ENCODE data around the gene UGT1A5.

UGT1A5 gene

DNA sequence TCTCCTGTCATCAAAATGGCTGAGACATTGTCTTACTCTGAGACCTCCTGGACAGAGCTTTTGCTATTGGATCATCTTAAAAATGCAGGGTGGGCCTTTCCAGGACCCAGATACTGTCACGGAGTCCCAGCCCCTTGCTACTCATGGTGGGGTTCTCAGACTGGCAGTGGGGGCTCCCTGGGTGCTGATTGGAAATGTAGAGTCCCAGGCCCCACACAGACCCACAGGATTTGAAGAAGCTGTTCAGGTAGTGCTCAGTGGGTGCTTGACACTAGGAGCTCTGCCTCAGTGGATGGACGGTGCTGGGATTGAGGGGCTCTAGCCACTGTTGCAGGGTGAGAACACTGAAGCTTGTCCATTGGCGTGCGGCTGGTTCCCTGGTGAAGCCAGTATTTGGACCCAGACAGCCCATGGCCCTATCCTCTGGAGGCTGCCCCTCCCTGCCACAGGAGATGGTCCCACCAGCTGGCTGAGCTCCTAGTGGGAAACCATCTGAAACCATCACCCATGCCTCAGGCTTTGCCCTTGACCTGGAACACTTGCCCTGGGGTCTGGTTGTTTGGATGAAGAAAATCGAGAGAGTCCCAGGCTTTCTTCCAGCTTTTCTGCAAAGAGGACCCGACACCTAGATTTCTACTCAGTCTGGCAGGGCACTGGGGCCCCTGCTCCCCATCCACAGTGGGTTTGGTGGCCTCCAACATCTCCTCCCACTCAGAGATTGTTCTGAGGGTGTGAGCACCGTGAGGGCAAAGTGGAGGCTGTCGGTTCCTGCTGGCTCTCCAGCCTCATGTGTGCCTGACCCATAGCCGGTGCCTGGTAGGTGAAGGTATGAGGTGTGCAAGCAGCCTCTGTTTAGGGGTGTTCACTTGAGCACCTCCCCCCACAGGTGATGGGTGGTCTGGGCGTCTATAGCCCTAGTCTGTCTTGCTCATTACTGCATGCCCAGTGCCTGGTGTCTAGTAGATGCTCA, 95.5 kb downstream of the UGT1A5 start:
- no peak for DNase-seq (ENCODE audit: low read depth in 2 of 2)

DNA sequence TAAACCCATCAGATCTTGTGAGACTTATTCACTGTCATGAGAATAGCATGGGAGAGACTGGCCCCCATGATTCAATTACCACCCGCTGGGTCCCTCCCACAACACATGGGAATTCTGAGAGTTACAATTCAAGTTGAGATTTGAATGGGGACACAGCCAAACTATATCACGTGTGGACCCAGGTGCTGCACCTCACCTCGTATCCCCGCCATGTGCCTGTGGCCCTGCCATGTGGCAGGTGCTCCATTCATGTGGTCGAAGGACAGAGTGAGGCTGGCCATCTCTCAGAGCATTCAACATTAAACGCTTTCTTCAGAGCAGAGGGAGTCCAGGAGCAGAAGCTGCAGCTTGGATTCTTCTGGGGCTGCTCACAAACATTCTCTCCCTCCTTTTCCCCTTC, 97.7 kb downstream of the UGT1A5 start:
- no peak for DNase-seq (ENCODE audit: low read depth in 2 of 2)

DNA sequence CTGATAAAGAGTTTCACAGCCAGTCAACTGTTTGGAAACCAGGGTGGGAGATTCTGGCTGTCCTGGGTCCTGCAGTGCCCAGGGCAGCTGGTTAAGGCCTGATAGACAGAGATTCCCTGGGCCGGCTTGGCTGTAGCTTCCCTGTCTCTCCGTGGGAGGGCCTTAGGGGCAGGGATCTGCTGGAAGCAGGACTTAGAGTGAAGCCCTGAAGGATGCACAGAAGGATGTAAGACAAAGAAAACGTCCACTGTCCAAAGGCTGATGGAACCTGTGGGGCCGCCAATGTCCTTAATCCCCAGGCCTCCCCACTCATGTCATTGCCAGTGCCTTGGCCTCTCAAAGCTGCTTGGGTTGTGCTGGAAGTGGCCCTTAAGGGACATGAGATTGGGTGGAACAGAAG, 98.4 kb downstream of the UGT1A5 start:
- no peak for DNase-seq (ENCODE audit: low read depth in 2 of 2)

DNA sequence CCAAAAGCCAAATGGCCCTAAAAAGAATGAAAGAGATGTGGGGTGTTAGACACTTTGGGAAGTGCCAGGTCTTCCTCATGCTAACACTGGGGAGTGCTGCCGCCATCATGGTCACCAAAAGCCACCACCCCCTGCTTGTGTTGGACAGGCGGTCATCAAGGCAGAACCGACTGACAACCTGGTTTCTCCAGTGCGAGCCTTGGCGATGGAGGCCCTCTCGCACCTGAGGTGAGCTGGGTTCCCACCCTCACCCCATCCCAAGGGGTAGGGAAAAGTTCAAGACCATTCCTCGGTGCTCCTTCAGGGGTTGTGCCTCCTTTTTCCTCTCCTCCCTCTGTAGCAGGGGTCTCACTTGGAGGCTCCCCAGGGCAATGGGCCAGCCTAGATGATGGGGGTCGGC, 99.0 kb downstream of the UGT1A5 start:
- DNase-seq (ENCODE audit: low read depth in 2 of 2) = no peak

DNA sequence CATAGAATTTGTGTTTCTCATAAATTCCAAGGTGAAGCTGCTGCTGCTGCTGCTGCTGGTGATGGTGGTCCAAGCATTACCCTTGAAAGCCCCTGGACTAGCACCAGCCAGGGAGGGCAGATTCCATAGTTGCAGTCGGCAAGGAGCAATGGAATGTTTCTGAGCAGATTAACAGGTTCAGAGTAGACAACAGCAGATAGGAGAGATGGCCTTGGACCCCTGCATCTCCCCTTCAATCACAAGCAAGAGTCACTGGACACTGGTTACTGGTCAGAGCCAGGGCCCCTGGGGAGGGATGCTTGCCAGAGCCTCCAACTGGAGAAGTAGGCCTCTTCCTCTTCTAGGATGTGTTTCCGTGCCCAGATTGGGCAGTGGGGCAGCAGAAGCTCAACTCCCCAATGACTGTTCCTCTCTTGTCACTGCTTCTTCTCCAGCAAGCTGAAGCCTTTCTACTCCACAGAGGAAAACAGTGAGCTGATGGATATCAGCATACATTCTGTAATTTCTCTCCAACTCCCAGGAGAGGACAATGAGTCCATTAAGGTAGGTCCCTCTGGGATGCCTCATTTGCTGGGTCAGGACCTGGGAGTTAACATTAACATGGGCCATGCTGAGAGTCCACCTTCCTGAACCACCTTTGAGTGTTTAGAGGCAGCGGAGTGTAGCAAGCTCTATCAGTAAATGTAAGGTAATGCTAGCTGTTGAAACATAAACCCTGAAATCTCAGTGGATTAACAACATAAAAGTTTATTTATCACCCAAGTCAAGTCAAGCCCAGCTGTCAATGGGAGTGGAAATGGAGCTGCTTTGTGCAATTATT, 100.7 kb downstream of the UGT1A5 start:
- no peak for DNase-seq (ENCODE audit: low read depth in 2 of 2)

DNA sequence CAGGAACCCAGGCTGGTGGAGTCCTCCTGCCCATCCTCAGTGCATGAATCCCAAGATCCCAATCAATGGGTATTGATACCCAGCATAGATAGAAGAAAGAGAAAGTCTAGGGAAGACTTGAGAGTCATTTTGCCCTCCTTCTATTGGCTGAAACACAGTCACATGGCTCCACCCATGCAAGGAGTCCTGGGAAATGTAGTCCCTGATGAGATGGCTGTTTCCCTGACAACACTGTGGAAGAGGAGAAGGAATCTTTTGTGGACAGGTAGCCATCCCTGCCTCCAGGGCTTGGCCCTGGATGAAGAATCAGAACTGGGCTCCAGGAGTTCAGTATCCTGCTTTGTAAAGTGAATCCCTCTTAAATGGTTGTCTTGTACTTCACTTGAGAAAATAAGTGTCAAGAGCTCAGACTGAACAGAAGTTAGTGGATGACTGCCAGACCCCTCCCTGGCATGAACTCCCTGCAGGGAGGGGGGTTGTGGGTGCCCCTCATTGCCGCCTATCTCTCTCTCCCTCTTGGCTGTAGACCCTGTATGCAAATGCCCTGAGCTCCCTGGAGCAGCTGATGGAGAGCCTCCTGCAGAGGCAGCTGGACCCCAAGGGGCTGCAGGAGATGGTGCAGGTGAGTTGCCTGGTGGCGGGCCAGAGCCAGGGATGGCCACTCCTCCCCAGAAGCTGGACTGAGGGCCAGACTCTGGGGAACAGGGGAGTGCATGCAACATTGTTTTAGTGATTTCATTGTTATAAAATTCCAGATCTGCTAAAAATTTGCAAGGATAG, 101.5 kb downstream of the UGT1A5 start:
- DNase-seq (ENCODE audit: low read depth in 2 of 2) = no peak

DNA sequence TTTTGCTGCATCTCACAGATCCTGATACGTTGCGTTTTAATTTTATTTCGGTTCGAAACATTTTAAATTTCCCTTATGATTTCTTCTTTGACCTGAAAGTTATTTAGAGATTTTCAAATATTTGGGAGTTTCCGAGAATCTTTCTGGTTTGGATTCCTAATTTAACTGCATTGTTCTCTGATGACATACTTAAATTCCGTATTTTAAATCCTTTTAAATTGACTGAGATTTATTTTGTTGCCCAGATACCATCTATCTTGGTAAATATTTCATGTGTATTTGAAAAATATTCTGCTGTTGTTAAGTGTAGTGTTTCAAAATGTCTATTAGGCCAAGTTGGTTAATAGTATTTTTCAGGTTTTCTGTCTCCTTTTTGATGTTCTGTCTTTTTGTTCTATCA, 103.2 kb downstream of the UGT1A5 start:
- DNase-seq (ENCODE audit: low read depth in 2 of 2) = no peak

DNA sequence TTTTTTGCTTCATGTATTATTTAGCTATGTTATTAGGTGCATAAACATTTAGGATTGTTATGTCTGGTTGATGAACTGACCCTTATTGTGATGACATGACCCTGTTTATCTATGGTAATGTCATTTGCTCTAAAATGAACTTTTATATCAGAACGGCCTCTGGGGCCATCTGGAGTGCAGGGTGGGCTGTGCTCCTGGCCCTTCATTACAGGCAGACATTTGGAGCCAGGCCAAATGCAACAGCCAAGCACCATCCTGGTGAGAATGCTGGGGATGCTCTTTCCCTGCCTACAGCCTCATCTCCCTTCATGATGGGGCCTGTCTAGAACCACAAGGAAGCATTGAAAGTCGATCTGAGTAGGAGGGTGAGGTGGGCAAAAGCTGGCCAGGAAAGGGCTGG, 103.6 kb downstream of the UGT1A5 start:
- no peak for DNase-seq (ENCODE audit: low read depth in 2 of 2)

DNA sequence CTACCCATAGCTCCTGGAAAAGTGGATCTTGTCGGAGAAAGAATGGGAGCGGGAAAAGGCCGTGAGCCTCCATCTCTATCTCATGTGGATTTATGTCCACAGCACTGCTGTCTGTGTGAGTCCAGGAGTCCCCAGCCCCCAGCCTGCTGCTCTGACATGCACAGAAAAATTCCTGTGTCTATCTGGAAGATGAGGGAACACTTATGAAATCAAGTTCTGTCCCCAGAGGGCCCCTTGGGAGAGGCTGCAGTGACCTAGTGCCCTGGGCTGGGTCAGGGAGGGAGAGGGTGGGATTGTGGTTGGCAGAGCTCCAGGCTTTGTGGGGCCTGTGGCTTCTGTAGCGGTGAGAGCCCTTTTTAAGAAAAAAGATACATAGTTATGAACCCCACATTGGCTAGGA, 104.1 kb downstream of the UGT1A5 start:
- DNase-seq (ENCODE audit: low read depth in 2 of 2) = no peak

DNA sequence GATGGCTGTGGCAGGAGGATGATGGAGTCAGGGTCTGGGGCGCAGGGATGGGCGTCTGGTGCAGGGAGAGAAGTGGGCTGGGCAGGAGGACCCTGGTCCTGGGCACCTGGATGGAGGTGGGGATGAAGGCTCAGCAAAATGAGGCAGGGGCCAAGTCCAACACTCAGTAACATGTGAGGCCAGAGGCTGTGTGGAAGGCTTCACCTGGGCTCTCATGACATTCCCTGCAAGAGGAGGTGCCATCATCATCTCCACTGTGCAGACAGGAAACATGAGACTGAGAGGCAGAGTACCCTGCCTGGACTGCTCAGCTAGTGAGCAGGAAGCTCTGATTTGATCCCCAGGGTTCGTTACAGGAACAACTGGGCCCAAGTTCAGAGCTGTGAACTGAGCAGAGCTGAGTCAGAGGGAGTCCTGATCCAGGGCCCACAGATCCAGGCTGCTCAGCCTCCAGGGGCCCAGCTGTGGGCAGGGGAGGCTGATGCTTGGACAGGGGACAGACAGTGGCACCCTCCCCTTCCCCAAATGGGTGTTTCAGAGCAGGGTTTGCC, 104.7 kb downstream of the UGT1A5 start:
- no peak for DNase-seq (ENCODE audit: low read depth in 2 of 2)

DNA sequence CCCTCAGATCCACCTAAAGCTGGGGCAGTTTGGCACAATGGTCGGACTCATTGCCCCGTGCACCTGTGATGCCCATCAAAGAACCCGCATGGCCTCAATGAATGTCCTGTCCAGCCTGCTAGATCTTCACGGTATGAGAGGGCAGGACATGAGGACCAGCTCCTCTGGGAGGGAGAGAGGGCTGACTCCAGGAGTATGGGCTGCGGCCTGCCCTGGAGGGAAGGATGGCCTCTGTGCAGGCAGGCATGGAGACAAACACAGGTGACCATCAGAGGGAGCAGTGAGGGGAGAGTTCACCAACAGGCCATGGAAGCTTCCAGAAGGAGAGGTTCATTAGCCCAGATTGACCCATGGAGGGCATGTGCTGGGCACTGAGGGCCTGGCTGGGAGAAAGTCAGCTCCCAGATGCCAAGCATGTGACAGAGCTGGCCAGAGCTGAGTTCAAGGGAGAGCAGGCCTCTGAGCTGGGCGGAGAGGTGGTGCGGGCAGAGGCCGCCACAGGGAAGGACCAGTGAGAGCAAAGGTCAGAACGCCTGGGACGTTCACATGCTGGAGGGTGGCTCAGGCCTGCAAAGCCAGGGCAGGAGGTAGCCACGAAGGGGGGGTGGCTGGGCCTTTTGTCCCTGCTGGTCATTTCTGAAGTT, 105.4 kb downstream of the UGT1A5 start:
- no peak for DNase-seq (ENCODE audit: low read depth in 2 of 2)

DNA sequence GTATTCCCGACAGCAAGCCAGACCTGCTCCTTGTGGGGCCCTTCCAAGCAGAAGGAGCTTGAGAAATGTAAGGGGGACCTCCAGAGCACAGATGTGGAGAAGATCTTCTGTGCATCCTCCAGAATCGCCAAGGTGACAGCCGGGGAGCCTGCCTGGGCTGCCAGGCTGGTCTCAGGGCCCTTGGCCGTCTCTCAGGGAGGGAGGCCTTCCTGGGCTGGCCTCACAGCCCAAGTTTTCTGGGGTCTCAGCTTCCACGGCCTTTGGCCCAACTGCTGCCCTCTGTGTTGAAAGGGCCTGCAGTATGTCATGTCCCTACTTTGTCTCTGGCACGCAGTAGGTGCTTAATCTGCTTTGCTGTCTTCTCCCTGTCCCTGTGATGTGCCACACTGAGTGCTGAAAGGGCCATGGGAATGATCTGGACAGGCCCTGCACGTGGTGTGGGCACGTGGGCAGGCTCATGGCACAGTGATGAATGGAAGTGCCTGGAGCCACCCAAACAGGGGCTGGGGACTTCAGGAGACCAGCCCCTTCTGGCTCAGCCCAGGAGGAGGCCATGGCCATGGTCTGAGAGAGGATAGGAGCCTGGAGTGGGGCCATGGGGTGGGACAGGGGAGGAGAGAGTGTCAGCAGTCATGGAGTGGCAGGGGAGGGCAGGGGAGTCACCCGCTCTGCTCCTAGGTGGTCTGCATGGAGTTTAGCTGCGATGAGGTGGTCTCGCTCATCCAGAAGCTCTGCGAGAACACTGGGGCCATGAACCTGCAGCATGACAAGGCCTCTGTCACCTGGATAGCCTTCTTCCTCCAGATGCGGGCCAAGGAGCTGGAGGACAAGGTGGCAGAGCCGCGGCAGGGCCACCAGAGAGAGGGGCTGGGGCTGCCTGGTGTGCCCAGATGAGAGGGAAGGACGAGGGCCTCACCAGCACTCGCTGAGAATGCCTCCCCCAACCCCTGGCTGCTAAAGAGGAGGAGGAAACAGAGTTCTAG, 106.2 kb downstream of the UGT1A5 start:
- no peak for DNase-seq (ENCODE audit: low read depth in 2 of 2)

DNA sequence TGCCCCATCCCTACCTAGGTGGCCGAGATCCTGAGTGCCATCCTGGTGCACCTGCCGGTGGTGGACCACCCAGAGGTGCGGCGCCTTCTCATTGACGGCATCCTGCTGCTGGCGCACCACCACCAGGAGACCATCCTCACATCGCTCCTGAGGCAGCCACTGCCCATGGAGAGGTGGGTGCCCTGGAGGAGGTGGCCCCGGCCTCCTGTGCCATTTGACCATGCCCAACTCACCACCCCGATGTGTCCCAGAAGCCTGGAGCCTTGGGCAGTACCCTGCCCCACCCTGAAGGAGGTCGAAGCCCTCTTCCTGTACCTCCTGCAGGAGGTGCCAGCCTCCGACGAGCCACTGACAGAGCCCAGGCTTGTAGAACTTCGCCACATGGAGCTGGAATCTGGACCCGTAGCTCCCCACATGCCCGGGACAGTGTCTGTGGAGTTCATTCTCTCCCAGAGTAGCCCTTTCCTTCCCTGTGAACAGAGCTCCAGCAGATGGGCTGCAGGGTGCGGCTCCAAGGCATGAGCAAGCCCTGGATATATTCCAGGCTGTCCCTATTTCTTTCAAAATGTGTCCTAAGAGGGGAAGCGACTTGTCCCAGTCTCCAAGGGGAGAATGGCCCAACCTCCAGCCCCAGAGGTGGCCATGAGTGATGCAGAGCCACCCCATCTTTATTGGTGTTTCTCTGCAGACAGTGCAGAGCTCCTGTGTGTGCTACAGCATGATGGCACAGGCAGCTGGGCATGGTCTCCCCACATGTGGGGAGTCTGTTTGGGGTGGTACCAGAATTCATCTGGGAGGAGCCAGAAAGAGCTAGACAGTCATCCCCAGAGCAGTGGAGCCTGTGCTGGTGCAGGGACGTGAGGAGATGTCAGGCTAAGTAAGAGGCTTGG, 107.4 kb downstream of the UGT1A5 start:
- no peak for DNase-seq (ENCODE audit: low read depth in 2 of 2)

DNA sequence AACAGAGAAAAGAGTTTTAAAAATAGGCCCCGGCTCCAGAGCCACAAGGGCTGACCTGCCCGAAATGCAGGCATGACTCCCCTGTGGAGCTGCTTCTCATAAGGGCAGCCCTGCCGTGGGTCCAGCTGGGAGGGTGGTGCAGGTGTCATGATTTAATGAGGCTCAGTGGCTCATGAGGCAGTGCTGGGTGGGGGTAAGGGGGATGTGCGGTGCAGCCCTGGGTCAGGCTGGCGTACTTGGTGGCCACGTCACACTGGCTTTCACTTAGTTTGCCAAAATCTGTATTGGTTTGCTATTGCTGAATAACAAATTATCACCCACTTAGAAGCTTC, 108.0 kb downstream of the UGT1A5 start:
- no peak for DNase-seq (ENCODE audit: low read depth in 2 of 2)

DNA sequence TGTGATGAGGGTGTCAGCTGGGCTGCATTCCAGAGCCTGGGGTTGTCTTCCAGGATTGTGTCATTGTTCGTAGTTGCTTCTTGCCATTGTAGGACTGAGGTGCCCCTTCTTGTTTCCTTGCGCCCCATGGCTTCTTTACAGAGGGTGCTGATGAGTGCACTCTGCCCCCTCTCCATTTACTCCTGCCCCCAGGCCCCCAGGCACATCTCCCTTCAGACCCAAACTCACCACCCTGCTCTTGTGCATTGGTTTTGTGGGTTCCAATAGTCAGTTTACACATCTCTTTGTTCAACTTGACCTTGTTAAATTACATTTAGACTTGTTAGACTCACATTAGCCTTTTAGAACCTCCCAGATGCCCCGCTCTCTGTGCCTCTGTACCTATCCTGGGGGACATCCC, 108.5 kb downstream of the UGT1A5 start:
- DNase-seq (ENCODE audit: low read depth in 2 of 2) = no peak

DNA sequence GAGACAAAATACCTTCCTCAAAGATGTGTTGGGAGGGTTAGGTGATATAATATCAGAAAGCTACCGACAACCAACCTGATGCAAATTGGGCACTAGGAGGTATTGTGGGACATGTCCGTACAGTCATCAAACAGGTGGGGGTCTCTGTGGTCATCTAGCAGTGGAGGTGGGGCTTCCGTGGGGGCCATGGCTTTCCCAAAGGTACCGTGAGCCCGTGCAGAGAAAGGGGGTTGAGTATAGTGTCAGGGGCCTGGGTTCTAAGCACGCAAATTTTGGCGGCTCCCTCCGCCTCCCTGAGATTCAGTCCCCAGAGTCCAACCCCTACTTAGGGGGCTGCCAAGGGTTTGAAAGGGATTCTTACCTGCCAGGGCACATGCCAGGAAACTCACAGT, 109.0 kb downstream of the UGT1A5 start:
- no peak for DNase-seq (ENCODE audit: low read depth in 2 of 2)

DNA sequence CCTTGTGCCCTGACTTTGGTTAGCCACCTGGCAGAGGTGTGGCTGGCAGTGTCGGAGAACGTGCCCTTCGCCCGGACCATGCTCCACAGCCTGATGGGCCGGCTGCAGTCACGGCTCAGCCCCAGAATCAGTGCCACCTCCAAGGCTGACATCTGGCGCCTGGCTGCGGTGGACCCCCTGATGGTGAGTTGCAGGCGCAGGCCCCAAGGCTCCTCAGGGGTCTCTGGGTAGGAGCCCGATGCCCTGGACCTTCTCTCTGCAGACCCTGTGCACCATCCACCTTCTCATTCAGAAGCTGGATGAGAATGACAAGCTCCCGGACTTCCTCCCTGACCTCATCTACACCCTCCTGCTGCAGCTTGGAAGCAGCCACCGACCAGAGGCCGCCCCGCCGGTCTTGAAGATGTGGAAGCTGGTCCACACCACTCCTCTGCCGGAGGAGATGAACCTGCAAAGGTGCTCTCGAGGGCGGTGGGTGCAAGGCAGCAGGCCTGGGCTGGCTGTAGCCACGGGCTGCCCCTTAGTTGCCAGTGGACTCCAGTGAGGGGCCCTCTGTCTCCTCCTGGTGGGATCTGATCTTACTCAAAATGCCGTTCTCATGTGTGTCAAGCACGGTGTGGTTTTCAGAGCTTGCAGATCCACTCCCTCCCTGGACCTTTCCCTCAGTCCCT, 109.5 kb downstream of the UGT1A5 start:
- DNase-seq (ENCODE audit: low read depth in 2 of 2) = no peak

Measured in stimulated activated CD8-positive, alpha-beta memory T cell treated with anti-CD3 and anti-CD28 coated beads, Interleukin-2, amount 100 ng/mL, for 48 hours (primary cell).